ENCODE results near the gene AKNA. TPM values are rescaled to one million over a fixed set of nuclear protein-coding genes. Genes with fewer than 3 reads are reported as not detected.

Gene AKNA
- total RNA-seq, 1 experiment from 2014 or later = 20.6 TPM

DNA sequence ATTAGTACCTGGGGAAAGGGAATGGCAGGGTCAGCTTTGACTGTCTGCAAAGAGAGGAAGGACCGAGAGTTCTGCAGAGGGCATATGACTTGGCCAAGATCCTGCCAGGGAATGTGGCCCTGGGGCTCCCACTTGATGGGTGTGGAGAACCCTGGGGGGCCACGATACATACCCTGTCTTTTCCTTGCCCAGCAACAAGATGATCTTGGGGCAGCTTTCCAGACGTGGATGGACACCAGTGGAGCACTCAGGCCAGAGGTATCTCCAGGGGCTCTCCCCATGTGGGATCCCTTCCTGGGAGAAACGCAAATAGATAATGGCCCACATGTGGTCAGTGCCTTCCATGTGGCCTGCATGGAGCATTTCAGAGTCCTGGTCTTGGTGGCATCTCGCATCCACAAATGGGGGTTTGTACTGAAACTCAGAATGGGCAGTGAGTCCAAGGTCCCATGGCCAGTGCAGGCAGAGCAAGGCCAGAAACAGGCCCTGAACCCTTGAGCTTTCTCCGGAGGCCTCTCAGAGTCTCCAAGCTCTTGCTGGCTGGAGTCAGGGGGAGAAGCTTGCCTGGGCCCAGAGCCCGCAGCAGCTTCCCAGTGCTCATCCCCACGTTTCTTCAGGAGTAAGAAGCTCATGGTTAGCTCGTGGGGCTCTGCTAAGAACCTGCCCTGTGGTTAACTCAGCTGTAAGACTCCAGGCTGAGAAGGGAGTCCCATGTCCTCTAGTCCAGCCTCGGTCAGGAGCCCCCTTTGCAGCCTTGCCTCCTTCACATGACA lies 83.2 kb downstream of the AKNA start:
- no peak for TF ChIP-seq ELF1 (IDR thresholded peaks at IDR 0.05; ENCODE audit: borderline replicate concordance, low read depth)
- Histone ChIP-seq H3K36me3 (ENCODE audit: control insufficient read depth in 1 of 2, insufficient read depth in 2 of 2, low read length in 2 of 2) (no peaks in the 10 kb centered on the region), H3K79me2 (ENCODE audit: insufficient read depth, low read length) (no peaks in the 10 kb centered on the region), H3K9me3 (ENCODE audit: control insufficient read depth in 1 of 2, insufficient read depth in 1 of 2, low read depth in 1 of 2, low read length in 2 of 2) (no peaks in the 10 kb centered on the region), H3K27ac (ENCODE audit: low read depth, low read length) (no peak overlapping the region), H3K9ac (ENCODE audit: low read length) (no peak overlapping the region), H4K20me1 (ENCODE audit: insufficient read depth) (no peaks in the 10 kb centered on the region), H3K4me3 (replicated peaks in 1 of 2; ENCODE audit: low read depth in 1 of 2, low read length in 2 of 2) (no peak overlapping the region), H3K27me3 (ENCODE audit: insufficient read depth, low read length) (no peaks in the 10 kb centered on the region), H2AFZ (ENCODE audit: low read depth, low read length, poor library complexity, severe bottlenecking) (no peak overlapping the region), H3K4me2 (ENCODE audit: low read length) (no peak overlapping the region), H3K4me1 (ENCODE audit: control insufficient read depth in 1 of 2, insufficient read depth in 2 of 2, low read length in 2 of 2) (peaks cover 0 to 3% of the 10 kb centered on the region in 2 experiments; a peak in 1 of 4 replicates), H3K9me2 (ENCODE audit: insufficient read depth) (no peaks in the 10 kb centered on the region)
- ATAC-seq (no peak), DNase-seq (ENCODE audit: low read depth, low spot score) (no peak)
- CTCF ChIA-PET = interaction anchor here (0.9 to 1.2 kb wide), 2 partner anchors 9 to 220 kb away, joined by 3 read pairs; no protein-coding TSS in a partner anchor
- intact Hi-C loops (cut with micrococcal nuclease) = loop anchor here (1.0 kb wide), 3 partner anchors 196 to 622 kb away; no protein-coding TSS in a partner anchor
- POLR2A ChIA-PET = no interaction called here
- no TSS peak for BruUV-seq (replicated peaks)
- RAD21 ChIA-PET (ENCODE audit: low non-redundant PET in 1 of 2, low total read pairs in 2 of 2, uncharacterized antibody in 2 of 2, unreplicated experiment in 2 of 2) = interaction anchor here in 1 of 2 experiments (1.0 kb wide), 1 partner anchor 197 kb away, joined by 3 read pairs; no protein-coding TSS in a partner anchor

DNA sequence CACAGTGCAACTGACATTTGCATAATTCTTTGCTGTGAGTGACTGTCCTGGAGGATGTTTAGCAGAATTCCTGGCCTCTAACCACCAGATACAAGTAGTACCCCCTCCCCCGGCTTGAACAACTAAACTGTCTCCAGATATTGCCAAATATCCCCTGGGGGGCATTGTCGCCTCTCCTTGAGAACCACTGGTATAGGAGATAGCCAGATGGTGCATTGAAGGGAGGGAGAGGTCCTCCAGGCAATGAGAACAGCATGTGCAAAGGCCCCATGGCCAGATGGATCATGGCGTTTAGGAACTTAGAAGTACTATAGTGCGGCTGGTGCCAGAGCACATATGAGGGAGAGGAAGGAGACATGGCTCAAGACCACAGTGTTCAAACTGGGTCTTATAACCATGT lies 83.8 kb downstream of the AKNA start:
- no TSS peak for BruUV-seq (replicated peaks)
- Histone ChIP-seq H3K27ac (ENCODE audit: low read depth, low read length) (no peak overlapping the region), H3K4me3 (replicated peaks in 1 of 2; ENCODE audit: low read depth in 1 of 2, low read length in 2 of 2) (no peak overlapping the region), H2AFZ (ENCODE audit: low read depth, low read length, poor library complexity, severe bottlenecking) (no peak overlapping the region), H3K4me2 (ENCODE audit: low read length) (no peak overlapping the region), H3K9me3 (ENCODE audit: control insufficient read depth in 1 of 2, insufficient read depth in 1 of 2, low read depth in 1 of 2, low read length in 2 of 2) (no peaks in the 10 kb centered on the region), H4K20me1 (ENCODE audit: insufficient read depth) (no peaks in the 10 kb centered on the region), H3K9ac (ENCODE audit: low read length) (no peak overlapping the region), H3K9me2 (ENCODE audit: insufficient read depth) (no peaks in the 10 kb centered on the region), H3K36me3 (ENCODE audit: control insufficient read depth in 1 of 2, insufficient read depth in 2 of 2, low read length in 2 of 2) (no peaks in the 10 kb centered on the region), H3K79me2 (ENCODE audit: insufficient read depth, low read length) (no peaks in the 10 kb centered on the region), H3K4me1 (ENCODE audit: control insufficient read depth in 1 of 2, insufficient read depth in 2 of 2, low read length in 2 of 2) (peaks cover 0 to 3% of the 10 kb centered on the region in 2 experiments; a peak in 1 of 4 replicates), H3K27me3 (ENCODE audit: insufficient read depth, low read length) (no peaks in the 10 kb centered on the region)
- RAD21 ChIA-PET (ENCODE audit: low non-redundant PET in 1 of 2, low total read pairs in 2 of 2, uncharacterized antibody in 2 of 2, unreplicated experiment in 2 of 2) = interaction anchor here in 1 of 2 experiments (1.0 kb wide), 1 partner anchor 196 kb away, joined by 3 read pairs; no protein-coding TSS in a partner anchor
- DNase-seq (ENCODE audit: low read depth, low spot score) = no peak
- TF ChIP-seq, protein P1, sequence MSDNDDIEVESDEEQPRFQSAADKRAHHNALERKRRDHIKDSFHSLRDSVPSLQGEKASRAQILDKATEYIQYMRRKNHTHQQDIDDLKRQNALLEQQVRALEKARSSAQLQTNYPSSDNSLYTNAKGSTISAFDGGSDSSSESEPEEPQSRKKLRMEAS (IDR thresholded peaks at IDR 0.05) = no peak
- TF ChIP-seq TCF7L2 (IDR thresholded peaks at IDR 0.05; ENCODE audit: borderline replicate concordance, extremely low read depth, insufficient read depth, insufficient read length) (no peak), CEBPB (IDR thresholded peaks at IDR 0.05; ENCODE audit: low read depth) (no peak), RAD21 (IDR thresholded peaks at IDR 0.05; ENCODE audit: low read depth) (no peak), ZNF274 (IDR thresholded peaks at IDR 0.05; ENCODE audit: low read depth, low read length) (no peak), CBX3 (IDR thresholded peaks at IDR 0.05; ENCODE audit: low read depth) (no peak), SRF (IDR thresholded peaks at IDR 0.05; ENCODE audit: low read depth) (no peak), POLR2AphosphoS5 (IDR thresholded peaks at IDR 0.05; ENCODE audit: low read depth, low read length) (no peak), ELF1 (IDR thresholded peaks at IDR 0.05; ENCODE audit: borderline replicate concordance, low read depth) (no peak), FOSL1 (IDR thresholded peaks at IDR 0.05; ENCODE audit: low read depth) (no peak), POLR2A (IDR thresholded peaks at IDR 0.05; ENCODE audit: borderline replicate concordance, extremely low read depth, insufficient read depth, insufficient read length) (no peak), YY1 (IDR thresholded peaks at IDR 0.05; ENCODE audit: extremely low read depth, insufficient replicate concordance, low read depth, low read length) (no peak), SP1 (IDR thresholded peaks at IDR 0.05; ENCODE audit: low read depth) (no peak)
- TF ChIP-seq, protein P2, sequence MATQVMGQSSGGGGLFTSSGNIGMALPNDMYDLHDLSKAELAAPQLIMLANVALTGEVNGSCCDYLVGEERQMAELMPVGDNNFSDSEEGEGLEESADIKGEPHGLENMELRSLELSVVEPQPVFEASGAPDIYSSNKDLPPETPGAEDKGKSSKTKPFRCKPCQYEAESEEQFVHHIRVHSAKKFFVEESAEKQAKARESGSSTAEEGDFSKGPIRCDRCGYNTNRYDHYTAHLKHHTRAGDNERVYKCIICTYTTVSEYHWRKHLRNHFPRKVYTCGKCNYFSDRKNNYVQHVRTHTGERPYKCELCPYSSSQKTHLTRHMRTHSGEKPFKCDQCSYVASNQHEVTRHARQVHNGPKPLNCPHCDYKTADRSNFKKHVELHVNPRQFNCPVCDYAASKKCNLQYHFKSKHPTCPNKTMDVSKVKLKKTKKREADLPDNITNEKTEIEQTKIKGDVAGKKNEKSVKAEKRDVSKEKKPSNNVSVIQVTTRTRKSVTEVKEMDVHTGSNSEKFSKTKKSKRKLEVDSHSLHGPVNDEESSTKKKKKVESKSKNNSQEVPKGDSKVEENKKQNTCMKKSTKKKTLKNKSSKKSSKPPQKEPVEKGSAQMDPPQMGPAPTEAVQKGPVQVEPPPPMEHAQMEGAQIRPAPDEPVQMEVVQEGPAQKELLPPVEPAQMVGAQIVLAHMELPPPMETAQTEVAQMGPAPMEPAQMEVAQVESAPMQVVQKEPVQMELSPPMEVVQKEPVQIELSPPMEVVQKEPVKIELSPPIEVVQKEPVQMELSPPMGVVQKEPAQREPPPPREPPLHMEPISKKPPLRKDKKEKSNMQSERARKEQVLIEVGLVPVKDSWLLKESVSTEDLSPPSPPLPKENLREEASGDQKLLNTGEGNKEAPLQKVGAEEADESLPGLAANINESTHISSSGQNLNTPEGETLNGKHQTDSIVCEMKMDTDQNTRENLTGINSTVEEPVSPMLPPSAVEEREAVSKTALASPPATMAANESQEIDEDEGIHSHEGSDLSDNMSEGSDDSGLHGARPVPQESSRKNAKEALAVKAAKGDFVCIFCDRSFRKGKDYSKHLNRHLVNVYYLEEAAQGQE (IDR thresholded peaks at IDR 0.05; ENCODE audit: low read depth) = no peak
- POLR2A ChIA-PET = no interaction called here
- intact Hi-C loops (cut with micrococcal nuclease) = no loop called here
- CTCF ChIA-PET = interaction anchor here (0.9 to 1.2 kb wide), 2 partner anchors 9 to 220 kb away, joined by 3 read pairs; no protein-coding TSS in a partner anchor
- ATAC-seq = no peak
